ENCODE results near the gene PRAMEF1.

The PRAMEF1 gene

DNA sequence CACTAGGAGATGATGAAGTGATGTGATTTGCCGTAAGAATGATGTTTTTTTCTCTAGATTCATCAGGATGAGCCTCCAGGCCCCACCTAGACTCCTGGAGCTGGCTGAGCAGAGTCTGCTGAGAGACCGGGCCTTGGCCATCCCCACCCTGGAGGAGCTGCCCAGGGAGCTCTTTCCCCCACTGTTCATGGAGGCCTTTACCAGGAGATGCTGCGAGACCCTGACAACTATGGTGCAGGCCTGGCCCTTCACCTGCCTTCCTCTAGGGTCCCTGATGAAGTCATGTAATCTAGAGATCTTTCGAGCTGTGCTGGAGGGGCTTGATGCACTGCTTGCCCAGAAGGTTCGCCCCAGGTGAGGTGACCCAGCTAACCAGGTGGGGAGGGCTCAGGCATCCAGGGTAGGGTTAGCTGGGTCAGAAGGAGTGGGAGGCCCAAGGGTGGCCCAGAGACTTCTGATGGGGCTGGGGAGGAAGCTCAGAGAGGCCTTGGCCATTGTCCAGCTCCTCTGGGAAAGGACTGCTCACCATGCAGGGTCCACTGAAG is 16.3 kb upstream of the PRAMEF1 start:
- H3K27me3 ChIP-seq (ENCODE audit: control insufficient read depth, low read length), result peaks cover 3% of the 10 kb centered on the region; the same call in 1 of the 2 replicates
- no peak for TF ChIP-seq EZH2phosphoT487 (IDR thresholded peaks at IDR 0.05; ENCODE audit: borderline replicate concordance, low read length)
- TF ChIP-seq, protein P1, sequence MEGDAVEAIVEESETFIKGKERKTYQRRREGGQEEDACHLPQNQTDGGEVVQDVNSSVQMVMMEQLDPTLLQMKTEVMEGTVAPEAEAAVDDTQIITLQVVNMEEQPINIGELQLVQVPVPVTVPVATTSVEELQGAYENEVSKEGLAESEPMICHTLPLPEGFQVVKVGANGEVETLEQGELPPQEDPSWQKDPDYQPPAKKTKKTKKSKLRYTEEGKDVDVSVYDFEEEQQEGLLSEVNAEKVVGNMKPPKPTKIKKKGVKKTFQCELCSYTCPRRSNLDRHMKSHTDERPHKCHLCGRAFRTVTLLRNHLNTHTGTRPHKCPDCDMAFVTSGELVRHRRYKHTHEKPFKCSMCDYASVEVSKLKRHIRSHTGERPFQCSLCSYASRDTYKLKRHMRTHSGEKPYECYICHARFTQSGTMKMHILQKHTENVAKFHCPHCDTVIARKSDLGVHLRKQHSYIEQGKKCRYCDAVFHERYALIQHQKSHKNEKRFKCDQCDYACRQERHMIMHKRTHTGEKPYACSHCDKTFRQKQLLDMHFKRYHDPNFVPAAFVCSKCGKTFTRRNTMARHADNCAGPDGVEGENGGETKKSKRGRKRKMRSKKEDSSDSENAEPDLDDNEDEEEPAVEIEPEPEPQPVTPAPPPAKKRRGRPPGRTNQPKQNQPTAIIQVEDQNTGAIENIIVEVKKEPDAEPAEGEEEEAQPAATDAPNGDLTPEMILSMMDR (IDR thresholded peaks at IDR 0.05; ENCODE audit: low read depth, low read length, poor library complexity, severe bottlenecking), result no peak
- no peaks in the 10 kb centered on the region for H3K9me3 ChIP-seq (ENCODE audit: control insufficient read depth, insufficient read depth, low read length)
- H3K79me2 ChIP-seq (ENCODE audit: control insufficient read depth, low read length), result no peaks in the 10 kb centered on the region
- no peaks in the 10 kb centered on the region for H3K9me2 ChIP-seq (replicated peaks; ENCODE audit: control insufficient read depth, low read length)
- no peaks in the 10 kb centered on the region for H3K36me3 ChIP-seq (ENCODE audit: control insufficient read depth, low read length)
- no peak overlapping the region for H3K27ac ChIP-seq (ENCODE audit: low read depth, low read length)
- no peak overlapping the region for H3K4me2 ChIP-seq (ENCODE audit: low read length)
- no peaks in the 10 kb centered on the region for H3F3A ChIP-seq (ENCODE audit: control insufficient read depth, insufficient read depth)
- no peaks in the 10 kb centered on the region for H3K4me1 ChIP-seq (ENCODE audit: control insufficient read depth, low read length)
- H4K20me1 ChIP-seq (ENCODE audit: control insufficient read depth, insufficient read depth, low read depth, low read length), result no peaks in the 10 kb centered on the region
- H3K4me3 ChIP-seq (ENCODE audit: low read length), result no peak overlapping the region

GRCh38 chr1:12775443-12775842 is 15.8 kb upstream of the PRAMEF1 start:
- no peaks in the 10 kb centered on the region for H3K9me3 ChIP-seq (ENCODE audit: control insufficient read depth, insufficient read depth, low read length)
- no peaks in the 10 kb centered on the region for H3K79me2 ChIP-seq (ENCODE audit: control insufficient read depth, low read length)
- H3K4me1 ChIP-seq (ENCODE audit: control insufficient read depth, low read length), result no peaks in the 10 kb centered on the region
- peaks cover 3% of the 10 kb centered on the region; the same call in 1 of the 2 replicates for H3K27me3 ChIP-seq (ENCODE audit: control insufficient read depth, low read length)
- no peak overlapping the region for H3K4me3 ChIP-seq (ENCODE audit: low read length)
- no peaks in the 10 kb centered on the region for H3K9me2 ChIP-seq (replicated peaks; ENCODE audit: control insufficient read depth, low read length)
- no peaks in the 10 kb centered on the region for H3F3A ChIP-seq (ENCODE audit: control insufficient read depth, insufficient read depth)
- H4K20me1 ChIP-seq (ENCODE audit: control insufficient read depth, insufficient read depth, low read depth, low read length), result no peaks in the 10 kb centered on the region
- H3K27ac ChIP-seq (ENCODE audit: low read depth, low read length), result no peak overlapping the region
- H3K36me3 ChIP-seq (ENCODE audit: control insufficient read depth, low read length), result no peaks in the 10 kb centered on the region
- TF ChIP-seq, protein P1 (IDR thresholded peaks at IDR 0.05; ENCODE audit: low read depth, low read length, poor library complexity, severe bottlenecking), result no peak
- no peak for TF ChIP-seq EZH2phosphoT487 (IDR thresholded peaks at IDR 0.05; ENCODE audit: borderline replicate concordance, low read length)
- H3K4me2 ChIP-seq (ENCODE audit: low read length), result no peak overlapping the region

DNA sequence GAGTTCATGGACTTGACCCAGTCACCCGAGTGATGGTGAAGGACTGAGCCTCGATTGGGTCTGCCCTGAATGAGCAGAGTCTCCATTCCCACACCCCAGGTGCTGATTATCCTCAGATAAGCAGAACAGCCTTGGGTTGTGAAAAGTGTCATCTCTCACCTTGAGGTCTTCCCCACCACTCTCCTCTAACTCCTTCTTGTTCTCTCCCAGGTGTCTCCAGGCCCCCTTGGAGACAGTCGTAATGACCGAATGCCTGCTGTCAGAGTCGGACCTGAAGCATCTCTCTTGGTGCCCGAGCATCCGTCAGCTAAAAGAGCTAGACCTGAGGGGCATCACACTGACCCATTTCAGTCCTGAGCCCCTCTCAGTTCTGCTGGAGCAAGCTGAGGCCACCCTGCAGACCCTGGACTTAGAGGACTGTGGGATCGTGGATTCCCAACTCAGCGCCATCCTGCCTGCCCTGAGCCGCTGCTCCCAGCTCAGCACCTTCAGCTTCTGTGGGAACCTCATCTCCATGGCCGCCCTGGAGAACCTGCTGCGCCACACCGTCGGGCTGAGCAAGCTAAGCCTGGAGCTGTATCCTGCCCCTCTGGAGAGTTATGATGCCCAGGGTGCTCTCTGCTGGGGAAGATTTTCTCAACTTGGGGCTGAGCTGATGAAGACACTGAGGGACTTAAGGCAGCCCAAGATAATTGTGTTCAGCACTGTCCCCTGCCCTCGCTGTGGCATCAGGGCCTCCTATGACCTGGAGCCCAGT is 14.2 kb upstream of the PRAMEF1 start:
- H3K9me2 ChIP-seq (replicated peaks; ENCODE audit: control insufficient read depth, low read length), result no peaks in the 10 kb centered on the region
- H3F3A ChIP-seq (ENCODE audit: control insufficient read depth, insufficient read depth), result no peaks in the 10 kb centered on the region
- no peaks in the 10 kb centered on the region for H3K27me3 ChIP-seq (ENCODE audit: control insufficient read depth, low read length)
- no peak overlapping the region for H3K4me2 ChIP-seq (ENCODE audit: low read length)
- H4K20me1 ChIP-seq (ENCODE audit: control insufficient read depth, insufficient read depth, low read depth, low read length), result no peaks in the 10 kb centered on the region
- H3K4me1 ChIP-seq (ENCODE audit: control insufficient read depth, low read length), result no peaks in the 10 kb centered on the region
- H3K27ac ChIP-seq (ENCODE audit: low read depth, low read length), result no peak overlapping the region
- TF ChIP-seq, protein P1 (IDR thresholded peaks at IDR 0.05; ENCODE audit: low read depth, low read length, poor library complexity, severe bottlenecking), result no peak
- no peak for TF ChIP-seq EZH2phosphoT487 (IDR thresholded peaks at IDR 0.05; ENCODE audit: borderline replicate concordance, low read length)
- H3K9me3 ChIP-seq (ENCODE audit: control insufficient read depth, insufficient read depth, low read length), result no peaks in the 10 kb centered on the region
- H3K79me2 ChIP-seq (ENCODE audit: control insufficient read depth, low read length), result no peaks in the 10 kb centered on the region
- no peak overlapping the region for H3K4me3 ChIP-seq (ENCODE audit: low read length)
- no peaks in the 10 kb centered on the region for H3K36me3 ChIP-seq (ENCODE audit: control insufficient read depth, low read length)
